ENCODE data around the gene ADSL.

DNA sequence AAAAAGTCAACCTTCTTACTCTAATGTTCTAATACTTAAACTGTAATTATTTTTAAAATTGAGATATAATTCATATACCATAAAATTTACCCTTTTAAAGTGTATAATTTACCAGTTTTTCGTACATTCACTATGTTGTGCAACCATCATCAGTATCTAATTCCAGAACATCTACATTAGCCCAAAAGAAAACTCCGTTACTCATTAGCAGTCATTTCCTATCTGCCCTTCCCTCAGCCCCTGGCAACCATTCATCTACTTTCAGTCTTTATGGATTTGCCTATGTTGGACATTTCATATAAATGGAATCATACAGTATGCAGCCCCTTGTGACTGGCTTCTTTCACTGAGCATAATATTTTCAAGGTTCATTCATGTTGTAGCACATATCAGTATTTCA is 46.3 kb downstream of the ADSL start:
- TF ChIP-seq, protein P1, sequence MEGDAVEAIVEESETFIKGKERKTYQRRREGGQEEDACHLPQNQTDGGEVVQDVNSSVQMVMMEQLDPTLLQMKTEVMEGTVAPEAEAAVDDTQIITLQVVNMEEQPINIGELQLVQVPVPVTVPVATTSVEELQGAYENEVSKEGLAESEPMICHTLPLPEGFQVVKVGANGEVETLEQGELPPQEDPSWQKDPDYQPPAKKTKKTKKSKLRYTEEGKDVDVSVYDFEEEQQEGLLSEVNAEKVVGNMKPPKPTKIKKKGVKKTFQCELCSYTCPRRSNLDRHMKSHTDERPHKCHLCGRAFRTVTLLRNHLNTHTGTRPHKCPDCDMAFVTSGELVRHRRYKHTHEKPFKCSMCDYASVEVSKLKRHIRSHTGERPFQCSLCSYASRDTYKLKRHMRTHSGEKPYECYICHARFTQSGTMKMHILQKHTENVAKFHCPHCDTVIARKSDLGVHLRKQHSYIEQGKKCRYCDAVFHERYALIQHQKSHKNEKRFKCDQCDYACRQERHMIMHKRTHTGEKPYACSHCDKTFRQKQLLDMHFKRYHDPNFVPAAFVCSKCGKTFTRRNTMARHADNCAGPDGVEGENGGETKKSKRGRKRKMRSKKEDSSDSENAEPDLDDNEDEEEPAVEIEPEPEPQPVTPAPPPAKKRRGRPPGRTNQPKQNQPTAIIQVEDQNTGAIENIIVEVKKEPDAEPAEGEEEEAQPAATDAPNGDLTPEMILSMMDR (IDR thresholded peaks at IDR 0.05): no peak
- TF ChIP-seq ZFX (IDR thresholded peaks at IDR 0.05; ENCODE audit: borderline replicate concordance): no peak

All from 22Rv1 (cell line).